Measurements from ENCODE around the gene CXCR5.

Gene CXCR5

DNA sequence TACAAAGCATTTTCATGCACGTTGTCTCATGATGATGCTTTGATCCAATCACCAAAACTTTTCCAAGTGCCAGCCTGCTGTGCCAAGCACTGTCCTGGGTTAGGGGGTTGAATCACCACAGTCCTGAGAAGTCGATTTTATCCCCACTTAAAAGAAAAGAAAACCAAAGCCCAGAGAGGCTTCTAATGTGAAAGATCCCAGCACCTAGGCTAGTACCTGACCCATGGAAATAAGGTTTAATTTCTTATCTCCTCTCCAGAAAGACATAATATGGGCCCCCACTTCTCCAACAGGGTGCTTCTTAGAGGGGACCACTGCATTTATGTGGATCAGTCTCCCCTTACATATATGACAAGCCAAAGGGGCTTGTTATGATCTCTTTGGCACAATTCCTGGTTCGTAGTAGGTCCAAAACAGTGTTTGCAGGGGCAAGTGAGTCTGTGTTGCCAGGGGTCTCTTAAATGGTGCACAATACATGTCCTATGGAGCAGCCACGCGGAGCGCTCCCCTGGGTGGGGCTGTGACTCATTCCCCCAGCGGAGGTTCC lies 43.9 kb downstream of the CXCR5 start:
- DNase-seq (ENCODE audit: low read depth in 1 of 2, low spot score in 1 of 2), result no peak

DNA sequence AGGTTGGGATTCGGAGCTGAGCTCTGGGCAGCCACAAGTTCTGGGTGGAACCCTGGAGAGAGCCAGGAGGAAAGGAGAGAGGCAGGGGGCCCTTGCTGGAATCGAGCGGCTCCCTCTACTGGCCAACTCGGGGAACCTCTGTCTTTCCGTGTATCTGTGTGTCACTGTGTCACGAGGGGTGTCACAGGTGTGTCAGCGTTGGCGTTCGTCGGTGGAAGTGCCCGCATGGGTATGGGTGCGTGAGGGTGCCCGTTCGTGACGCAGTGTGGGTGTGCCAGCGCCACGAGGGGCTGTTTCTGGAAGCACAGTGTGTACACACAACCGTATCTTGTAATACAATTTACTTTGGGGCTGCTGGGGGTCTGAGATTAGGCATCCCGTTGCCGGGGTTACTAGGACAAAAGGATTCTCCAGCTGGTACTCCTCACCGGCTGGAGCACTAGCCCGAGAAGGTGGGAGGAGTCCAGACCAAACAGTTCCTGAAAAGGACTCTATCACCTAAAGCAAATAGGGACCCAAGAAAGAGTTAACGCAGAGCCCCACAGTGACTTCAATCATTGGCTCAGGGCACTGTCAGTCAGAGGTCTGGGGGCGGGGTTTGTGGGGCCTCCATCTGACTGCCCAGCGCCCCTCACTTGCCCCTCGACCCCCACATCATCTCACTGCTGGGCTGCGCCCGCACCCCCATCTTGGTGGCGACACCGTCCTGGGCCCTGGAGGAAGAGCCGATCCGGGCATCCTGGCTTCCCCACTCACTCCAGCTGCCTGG lies 44.6 kb downstream of the CXCR5 start:
- DNase-seq (ENCODE audit: low read depth in 1 of 2, low spot score in 1 of 2), result peak; percentile 86

DNA sequence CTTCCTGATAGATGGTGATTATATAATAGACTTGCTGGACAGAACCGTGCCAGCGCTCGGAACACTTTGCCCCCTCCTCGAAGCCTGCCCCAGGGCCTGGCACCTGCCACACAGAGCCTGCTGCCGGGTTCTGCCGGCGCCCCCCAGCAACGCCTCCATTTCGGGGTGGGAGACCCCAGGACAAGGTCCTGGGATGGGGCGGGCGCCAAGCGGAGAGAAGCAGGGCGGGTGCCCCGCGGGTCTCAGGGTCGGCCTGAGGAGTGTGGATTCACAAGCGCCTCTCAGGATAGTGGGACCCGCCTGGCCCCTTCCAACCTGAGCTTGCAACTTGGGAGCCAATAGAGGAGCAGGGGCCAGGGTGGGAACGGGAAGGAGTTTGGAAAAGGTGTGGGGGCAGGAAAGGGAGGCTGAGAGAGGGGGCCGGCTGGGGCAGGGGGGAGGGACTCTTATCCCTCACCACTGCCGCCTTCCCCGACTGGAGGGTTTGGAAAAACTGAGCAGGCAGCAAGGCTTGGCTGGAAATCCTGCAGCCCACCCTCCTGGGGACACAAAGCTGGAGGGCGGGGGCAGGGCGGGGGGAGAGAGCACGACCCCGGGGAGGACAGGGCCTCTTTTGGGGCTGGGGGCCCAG lies 45.3 kb downstream of the CXCR5 start:
- no peak for DNase-seq (ENCODE audit: low read depth in 1 of 2, low spot score in 1 of 2)

DNA sequence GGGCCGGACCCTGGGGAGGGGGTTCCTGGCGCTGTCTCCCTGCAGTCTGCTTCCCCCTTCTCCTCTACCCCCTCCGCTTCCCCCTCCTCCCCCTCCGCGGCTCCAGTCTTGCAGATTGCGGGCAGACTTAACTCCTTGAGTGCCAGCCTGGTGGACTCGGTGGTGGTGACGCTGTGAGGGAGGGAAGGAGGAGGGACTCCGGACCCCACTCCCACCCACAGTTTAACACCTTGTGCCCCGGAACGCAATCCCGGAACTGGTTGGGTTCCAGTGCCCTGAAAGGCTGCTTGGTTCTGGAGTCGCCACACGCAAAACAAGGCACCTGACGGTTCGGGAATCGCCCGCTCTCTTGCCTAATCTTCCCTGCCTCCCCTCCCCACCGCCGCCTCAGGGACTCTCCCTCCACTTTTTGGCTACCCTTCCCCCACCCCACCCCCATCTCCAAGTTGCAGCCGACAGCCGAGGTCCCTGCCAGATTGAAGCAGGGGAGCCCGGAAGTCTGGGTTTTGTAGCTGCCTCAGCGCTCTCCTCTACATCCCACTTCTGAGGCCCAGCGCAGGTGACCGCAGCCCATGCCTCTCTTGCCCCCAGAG lies 45.9 kb downstream of the CXCR5 start:
- DNase-seq (ENCODE audit: low read depth in 1 of 2, low spot score in 1 of 2), result peak in 1 of 2 donors; percentile 49

DNA sequence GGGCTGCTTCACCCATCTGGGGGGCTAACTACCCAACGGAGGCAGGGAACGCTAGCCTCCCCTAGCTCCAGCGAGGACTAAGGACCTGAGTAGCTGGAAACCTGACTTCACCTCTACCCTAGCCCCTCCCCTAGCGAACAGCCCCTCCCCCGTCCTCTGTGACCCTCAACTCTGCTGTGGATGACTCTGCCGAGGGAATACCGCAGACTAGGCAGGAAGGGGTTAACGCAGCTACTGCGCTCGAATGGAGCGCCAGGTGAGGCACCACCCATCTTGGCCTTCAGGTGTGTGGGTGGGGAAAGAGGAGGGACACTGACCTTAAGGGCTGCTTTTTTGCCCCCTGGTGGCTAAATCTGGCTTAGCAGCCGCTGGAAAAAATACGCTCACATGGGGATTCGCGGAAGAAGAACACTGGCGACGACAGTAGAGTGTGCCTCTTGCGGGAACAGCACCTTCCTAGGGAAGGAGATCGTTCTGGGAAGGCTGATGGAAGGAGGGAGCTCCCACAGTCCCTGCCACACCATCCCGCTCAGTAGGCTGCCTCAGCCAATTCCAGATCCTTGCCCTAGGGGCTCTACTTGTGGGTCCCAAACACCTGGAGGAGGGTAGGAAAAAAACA lies 46.5 kb downstream of the CXCR5 start:
- peak; percentile 74 to 75 for DNase-seq (ENCODE audit: low read depth in 1 of 2, low spot score in 1 of 2)

DNA sequence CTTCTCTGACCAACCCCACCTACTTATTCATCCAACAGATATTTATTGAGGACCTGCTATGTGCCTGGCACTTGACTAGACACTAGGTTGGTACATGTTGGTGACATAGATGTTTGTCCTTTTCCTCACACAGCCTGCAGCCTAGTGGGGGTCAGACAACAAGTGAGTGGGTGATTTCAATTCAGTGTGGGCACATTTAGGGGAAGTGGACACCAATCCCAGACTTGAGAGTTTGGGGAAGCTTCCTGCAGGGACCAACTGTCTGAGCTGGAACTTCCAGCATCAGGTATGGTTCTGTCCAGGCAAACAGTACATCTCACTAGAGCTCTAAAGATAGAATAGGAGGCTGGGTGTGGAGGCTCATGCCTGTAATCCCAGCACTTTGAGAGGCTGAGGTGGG lies 47.9 kb downstream of the CXCR5 start:
- DNase-seq (ENCODE audit: low read depth in 1 of 2, low spot score in 1 of 2), result no peak

DNA sequence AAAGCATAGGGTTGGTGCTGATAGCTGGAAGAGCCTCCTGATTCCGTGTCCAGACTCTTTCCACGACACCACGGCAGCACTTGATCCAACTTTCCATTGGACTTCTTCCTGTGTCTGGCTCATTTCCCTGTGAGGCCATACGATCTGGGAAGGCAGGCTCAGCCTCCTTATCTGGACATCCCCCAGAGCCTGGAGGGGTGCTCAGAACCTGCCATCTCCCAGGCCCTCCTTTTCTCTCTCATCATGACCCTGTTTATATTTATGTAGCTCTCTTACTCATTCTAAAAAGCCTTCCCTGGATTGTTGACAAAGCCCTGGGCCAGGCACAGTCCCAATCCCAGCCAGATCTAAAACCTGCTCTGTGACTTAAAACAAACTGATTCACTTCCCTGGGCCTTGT lies 49.8 kb downstream of the CXCR5 start:
- DNase-seq (ENCODE audit: low read depth in 1 of 2, low spot score in 1 of 2), result no peak

DNA sequence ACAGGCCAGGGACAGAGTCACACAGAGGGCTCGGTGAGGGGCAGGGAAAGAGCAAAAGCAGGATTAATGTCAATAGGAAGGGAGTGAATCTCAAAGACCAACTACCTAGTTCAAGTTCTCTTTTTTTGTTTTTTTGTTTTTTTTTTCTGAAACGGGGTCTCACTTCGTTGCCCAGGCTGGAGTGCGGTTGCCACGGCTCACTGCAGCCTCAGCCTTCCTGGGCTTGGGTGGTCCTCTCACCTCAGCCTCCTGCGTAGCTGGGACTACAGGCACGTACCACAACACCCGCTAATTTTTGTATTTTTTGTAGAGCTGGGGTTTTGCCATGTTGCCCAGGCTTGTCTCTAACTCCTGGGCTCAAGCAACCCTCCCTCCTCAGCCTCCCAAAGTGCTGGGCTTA lies 51.7 kb downstream of the CXCR5 start:
- DNase-seq (ENCODE audit: low read depth in 1 of 2, low spot score in 1 of 2), result no peak

DNA sequence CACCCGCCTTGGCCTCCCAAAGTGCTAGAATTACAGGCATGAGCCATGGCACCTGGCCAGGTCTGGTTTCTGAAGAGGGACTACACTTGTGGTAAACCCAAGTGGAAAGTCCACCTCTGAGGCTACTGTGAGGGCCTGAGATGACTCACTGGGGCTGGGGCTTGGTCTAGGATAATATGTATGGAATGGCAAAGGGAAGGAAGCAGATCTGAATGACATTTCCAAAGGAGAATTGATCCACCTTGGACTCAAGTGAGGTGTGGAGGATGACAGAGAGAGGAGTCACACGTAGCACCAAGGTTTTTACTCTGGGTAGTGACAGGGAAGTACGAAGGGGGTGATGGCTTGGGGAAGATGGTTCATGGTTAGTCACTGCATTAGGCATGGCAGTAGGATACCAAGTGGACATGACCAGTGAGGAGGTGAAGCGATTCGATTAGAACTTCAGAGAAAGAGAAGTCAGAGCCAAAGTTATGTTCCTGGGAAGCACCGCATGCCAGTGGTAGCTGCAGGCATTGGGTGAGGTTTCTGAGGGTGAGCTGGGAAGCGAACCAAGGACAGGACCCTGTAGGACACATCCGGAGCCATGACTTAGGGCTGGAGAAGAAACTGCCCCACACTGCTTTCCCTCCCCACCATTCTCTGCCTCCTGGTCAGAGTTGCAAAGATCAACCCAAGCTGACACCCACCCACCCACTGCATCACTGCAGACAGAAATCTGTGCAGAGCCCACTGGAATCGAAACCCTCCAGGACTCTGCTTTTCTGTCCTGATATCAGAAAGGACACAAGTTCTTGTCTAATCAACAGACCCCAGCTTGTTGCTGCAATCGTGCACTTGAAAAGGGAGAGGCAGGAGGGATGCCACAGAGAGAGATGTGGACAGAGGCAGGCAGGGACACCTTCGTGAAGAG lies 55.1 kb downstream of the CXCR5 start:
- DNase-seq (ENCODE audit: low read depth in 1 of 2, low spot score in 1 of 2), result no peak

DNA sequence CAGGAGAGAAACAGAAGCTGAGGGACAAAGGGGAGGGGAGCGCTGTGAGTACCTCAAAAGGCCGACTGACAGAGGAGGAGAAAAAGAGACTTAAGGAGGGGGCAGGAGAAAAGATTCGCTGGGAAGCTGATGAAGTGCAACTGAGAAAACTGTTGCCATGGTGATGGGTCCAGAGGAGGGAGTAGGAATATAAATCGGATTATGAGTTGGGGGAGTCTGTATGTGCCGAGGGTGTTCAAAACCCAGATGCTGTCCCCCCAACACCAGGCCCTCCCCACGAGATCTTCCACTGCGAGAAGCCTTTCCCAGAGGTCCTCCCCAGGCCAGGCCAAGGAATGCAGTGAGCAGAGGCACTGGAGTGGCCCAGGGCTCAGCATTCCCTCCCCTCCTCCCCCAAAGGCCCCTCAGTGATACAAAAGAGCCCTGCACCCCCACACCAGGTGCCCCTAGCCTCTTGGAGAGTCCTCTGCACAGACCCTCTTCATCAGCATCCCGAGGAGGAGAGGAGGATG lies 55.8 kb downstream of the CXCR5 start:
- no peak for DNase-seq (ENCODE audit: low read depth in 1 of 2, low spot score in 1 of 2)

DNA sequence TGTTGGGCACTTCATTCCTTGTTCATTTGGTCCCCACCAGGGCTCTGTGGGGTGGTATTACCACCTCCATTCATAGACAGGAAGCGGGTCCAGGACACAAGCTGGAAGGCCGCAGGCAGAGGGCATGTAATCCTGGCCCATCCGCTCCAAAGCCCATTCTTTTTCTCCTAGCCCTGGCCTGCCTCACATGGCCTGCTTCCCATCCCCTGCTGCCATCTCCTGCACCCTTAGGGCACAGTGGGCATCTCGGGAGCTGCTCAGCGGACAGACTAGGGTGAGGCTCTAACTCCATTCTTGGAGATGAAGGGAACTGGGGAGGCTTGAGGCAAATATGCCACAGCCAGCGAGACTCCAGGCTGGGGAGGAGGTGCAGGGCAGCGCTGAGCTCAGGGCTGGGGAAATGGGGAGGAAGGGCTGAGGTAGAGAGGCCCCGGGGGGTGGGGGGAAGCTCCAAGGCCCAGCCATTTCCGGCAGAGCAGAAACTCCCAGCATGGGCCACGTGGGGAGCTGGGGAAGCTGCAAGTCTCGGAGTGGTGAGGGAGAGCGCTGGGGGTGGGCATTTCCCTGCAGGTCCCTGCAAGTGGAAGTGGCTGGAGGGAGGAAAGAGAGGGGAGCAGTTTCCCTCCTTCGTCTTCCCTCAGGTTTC lies 56.4 kb downstream of the CXCR5 start:
- DNase-seq (ENCODE audit: low read depth in 1 of 2, low spot score in 1 of 2), result peak in 1 of 2 donors; percentile 46

DNA sequence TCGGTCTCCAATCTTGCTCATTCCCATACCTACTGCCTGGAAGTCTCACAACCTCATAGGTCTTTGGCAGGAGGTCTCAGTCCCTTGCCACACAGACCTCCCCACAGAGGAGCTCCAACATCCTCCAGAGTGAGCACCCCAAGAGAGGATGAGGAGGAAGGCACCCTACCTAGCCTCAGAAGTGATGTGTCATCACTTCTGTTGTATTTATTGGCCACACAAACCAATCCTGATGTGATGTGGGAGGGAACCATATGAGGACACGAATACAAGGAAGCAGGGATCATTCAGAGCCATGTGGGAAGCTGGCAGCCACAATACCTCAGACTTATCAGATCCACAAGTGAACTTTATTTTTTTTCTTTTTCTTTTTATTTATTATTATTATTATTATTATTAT lies 63.4 kb downstream of the CXCR5 start:
- no peak for DNase-seq (ENCODE audit: low read depth in 1 of 2, low spot score in 1 of 2)

Measured in stimulated activated CD4-positive, alpha-beta T cell treated with anti-CD3 and anti-CD28 coated beads, Interleukin-15, amount 100 ng/mL, for 1 hour (primary cell).